ENCODE results near the gene NMNAT3. TPM values are rescaled to one million over a fixed set of nuclear protein-coding genes. Genes with fewer than 3 reads are reported as not detected.
"Not testable (repeated sequence)": the region's sequence is repeated elsewhere in the genome, so short reads cannot be mapped to it uniquely, and the experiment has no call there.

Gene NMNAT3
- total and polyA plus RNA-seq, 2 experiments from 2014 or later = not detected

- in situ Hi-C loops (cut with MboI) = no loop called here
- no peak for TF ChIP-seq EZH2phosphoT487 (IDR thresholded peaks at IDR 0.05; ENCODE audit: insufficient read depth, low read depth)
- TF ChIP-seq EZH2 (IDR thresholded peaks at IDR 0.05; ENCODE audit: insufficient read depth, poor library complexity, severe bottlenecking) = no peak
- H3K27ac ChIP-seq = no peak overlapping the region
- no peak overlapping the region for H2AFZ ChIP-seq
- no peak overlapping the region for H3K4me3 ChIP-seq
- no peaks in the 10 kb centered on the region for H3K36me3 ChIP-seq (ENCODE audit: low read depth)
- no peaks in the 10 kb centered on the region for H3K27me3 ChIP-seq (replicated peaks; ENCODE audit: insufficient read depth)
- H3K4me1 ChIP-seq (ENCODE audit: insufficient read depth) = no peaks in the 10 kb centered on the region
- WGBS, 2 experiments (ENCODE audit: low coverage in 1 of 2, low lambda C conversion rate in 2 of 2, missing lambda C conversion rate in 2 of 2) = 58 to 72% methylated on average over 1 of the region's 1 CpG
- H4K20me1 ChIP-seq (ENCODE audit: insufficient read depth) = no peaks in the 10 kb centered on the region
- no peak for DNase-seq
- H3F3A ChIP-seq (ENCODE audit: insufficient read depth) = no peaks in the 10 kb centered on the region
- H3K79me2 ChIP-seq (ENCODE audit: insufficient read depth) = no peaks in the 10 kb centered on the region
- H3K9me2 ChIP-seq (ENCODE audit: insufficient read depth) = no peaks in the 10 kb centered on the region
- no peak overlapping the region for H3K9ac ChIP-seq
- no peaks in the 10 kb centered on the region for H3K9me3 ChIP-seq (ENCODE audit: low read depth)
- no peak overlapping the region for H3K4me2 ChIP-seq (ENCODE audit: unreplicated experiment)
These were observed 91.3 kb downstream of the NMNAT3 start for GRCh38 chr3:139586420-139587017.

GRCh38 chr3:139585820-139586219 lies 92.0 kb downstream of the NMNAT3 start:
- H3K27ac ChIP-seq = no peak overlapping the region
- in situ Hi-C loops (cut with MboI) = no loop called here
- H3K27me3 ChIP-seq (replicated peaks; ENCODE audit: insufficient read depth) = no peaks in the 10 kb centered on the region
- H3K9me2 ChIP-seq (ENCODE audit: insufficient read depth) = no peaks in the 10 kb centered on the region
- H3K9ac ChIP-seq = no peak overlapping the region
- no peaks in the 10 kb centered on the region for H3K9me3 ChIP-seq (ENCODE audit: low read depth)
- H3K4me1 ChIP-seq (ENCODE audit: insufficient read depth) = no peaks in the 10 kb centered on the region
- no peaks in the 10 kb centered on the region for H3K36me3 ChIP-seq (ENCODE audit: low read depth)
- H3K4me3 ChIP-seq = no peak overlapping the region
- TF ChIP-seq EZH2 (IDR thresholded peaks at IDR 0.05; ENCODE audit: insufficient read depth, poor library complexity, severe bottlenecking) (no peak), EZH2phosphoT487 (IDR thresholded peaks at IDR 0.05; ENCODE audit: insufficient read depth, low read depth) (no peak)
- DNase-seq = no peak
- no peak overlapping the region for H2AFZ ChIP-seq
- no peaks in the 10 kb centered on the region for H3F3A ChIP-seq (ENCODE audit: insufficient read depth)
- no peaks in the 10 kb centered on the region for H3K79me2 ChIP-seq (ENCODE audit: insufficient read depth)
- no peaks in the 10 kb centered on the region for H4K20me1 ChIP-seq (ENCODE audit: insufficient read depth)
- 53 to 66% methylated on average over 4 of the region's 4 CpGs for WGBS, 2 experiments (ENCODE audit: low coverage in 1 of 2, low lambda C conversion rate in 2 of 2, missing lambda C conversion rate in 2 of 2)
- H3K4me2 ChIP-seq (ENCODE audit: unreplicated experiment) = no peak overlapping the region

GRCh38 chr3:139583651-139584050 lies 94.1 kb downstream of the NMNAT3 start:
- H3K36me3 ChIP-seq (ENCODE audit: low read depth); DNase-seq; H3K4me1 ChIP-seq (ENCODE audit: insufficient read depth); H3K79me2 ChIP-seq (ENCODE audit: insufficient read depth); in situ Hi-C loops (cut with MboI); H3K9me2 ChIP-seq (ENCODE audit: insufficient read depth); H3F3A ChIP-seq (ENCODE audit: insufficient read depth); H3K27me3 ChIP-seq (replicated peaks; ENCODE audit: insufficient read depth); H3K9ac ChIP-seq; H2AFZ ChIP-seq; H3K4me2 ChIP-seq (ENCODE audit: unreplicated experiment); H4K20me1 ChIP-seq (ENCODE audit: insufficient read depth); H3K4me3 ChIP-seq; H3K27ac ChIP-seq; H3K9me3 ChIP-seq (ENCODE audit: low read depth): not testable (repeated sequence)
- WGBS, 2 experiments (ENCODE audit: low coverage in 1 of 2, low lambda C conversion rate in 2 of 2, missing lambda C conversion rate in 2 of 2) = 93 to 95% methylated on average over 12 of the region's 12 CpGs

GRCh38 chr3:139578783-139579182 lies 99.0 kb downstream of the NMNAT3 start:
- 39 to 40% methylated on average over 7 of the region's 7 CpGs for WGBS, 2 experiments (ENCODE audit: low coverage in 1 of 2, low lambda C conversion rate in 2 of 2, missing lambda C conversion rate in 2 of 2)
- Histone ChIP-seq H3K79me2 (ENCODE audit: insufficient read depth) (no peaks in the 10 kb centered on the region), H3K4me1 (ENCODE audit: insufficient read depth) (no peaks in the 10 kb centered on the region), H3K27ac (no peak overlapping the region), H3K9me3 (ENCODE audit: low read depth) (no peaks in the 10 kb centered on the region), H3K9me2 (ENCODE audit: insufficient read depth) (no peaks in the 10 kb centered on the region), H3K27me3 (replicated peaks; ENCODE audit: insufficient read depth) (no peaks in the 10 kb centered on the region), H3K4me3 (no peak overlapping the region), H3K9ac (no peak overlapping the region), H2AFZ (no peak overlapping the region), H3F3A (ENCODE audit: insufficient read depth) (no peaks in the 10 kb centered on the region), H3K36me3 (ENCODE audit: low read depth) (no peaks in the 10 kb centered on the region), H3K4me2 (ENCODE audit: unreplicated experiment) (no peak overlapping the region), H4K20me1 (ENCODE audit: insufficient read depth) (no peaks in the 10 kb centered on the region)
- in situ Hi-C loops (cut with MboI) = no loop called here
- DNase-seq = no peak
- TF ChIP-seq EZH2phosphoT487 (IDR thresholded peaks at IDR 0.05; ENCODE audit: insufficient read depth, low read depth) (no peak), EZH2 (IDR thresholded peaks at IDR 0.05; ENCODE audit: insufficient read depth, poor library complexity, severe bottlenecking) (no peak)

GRCh38 chr3:139577909-139578308 lies 99.9 kb downstream of the NMNAT3 start:
- Histone ChIP-seq H3K27me3 (replicated peaks; ENCODE audit: insufficient read depth) (no peaks in the 10 kb centered on the region), H3K79me2 (ENCODE audit: insufficient read depth) (no peaks in the 10 kb centered on the region), H3K9ac (no peak overlapping the region), H3K9me3 (ENCODE audit: low read depth) (no peaks in the 10 kb centered on the region), H4K20me1 (ENCODE audit: insufficient read depth) (no peaks in the 10 kb centered on the region), H3K36me3 (ENCODE audit: low read depth) (no peaks in the 10 kb centered on the region), H3F3A (ENCODE audit: insufficient read depth) (no peaks in the 10 kb centered on the region), H3K4me2 (ENCODE audit: unreplicated experiment) (no peak overlapping the region), H3K4me3 (no peak overlapping the region), H2AFZ (no peak overlapping the region), H3K4me1 (ENCODE audit: insufficient read depth) (no peaks in the 10 kb centered on the region), H3K9me2 (ENCODE audit: insufficient read depth) (no peaks in the 10 kb centered on the region), H3K27ac (no peak overlapping the region)
- TF ChIP-seq EZH2 (IDR thresholded peaks at IDR 0.05; ENCODE audit: insufficient read depth, poor library complexity, severe bottlenecking) (no peak), EZH2phosphoT487 (IDR thresholded peaks at IDR 0.05; ENCODE audit: insufficient read depth, low read depth) (no peak)
- in situ Hi-C loops (cut with MboI) = no loop called here
- no peak for DNase-seq
